ENCODE data around the gene LRRC40.

DNA sequence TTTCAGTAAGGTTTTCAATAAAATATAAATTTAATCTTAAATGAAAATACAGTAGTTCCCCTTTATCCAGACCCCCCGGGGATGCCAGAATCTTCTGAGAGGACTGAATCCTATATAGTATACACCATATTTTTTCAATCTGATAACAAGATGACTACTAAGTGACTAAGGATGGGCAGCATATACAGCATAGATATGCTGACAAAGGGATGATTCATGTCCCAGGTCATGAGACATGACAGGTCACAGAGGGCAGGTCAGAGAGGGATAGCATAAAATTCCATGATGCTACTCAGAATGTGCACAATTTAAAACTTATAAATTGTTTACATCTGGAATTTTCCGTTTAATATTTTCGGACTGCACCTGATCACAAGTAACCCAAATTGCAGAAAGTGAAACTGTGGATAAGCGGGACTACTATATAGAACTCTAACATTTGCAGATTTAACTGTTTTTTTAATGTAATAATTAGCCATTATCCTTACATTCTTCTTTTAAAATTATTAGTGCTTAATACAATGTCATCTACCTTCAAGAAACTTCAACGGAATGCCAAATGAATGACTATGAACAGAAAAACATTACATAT is 48.8 kb downstream of the LRRC40 start:
- TF ChIP-seq, protein P1, sequence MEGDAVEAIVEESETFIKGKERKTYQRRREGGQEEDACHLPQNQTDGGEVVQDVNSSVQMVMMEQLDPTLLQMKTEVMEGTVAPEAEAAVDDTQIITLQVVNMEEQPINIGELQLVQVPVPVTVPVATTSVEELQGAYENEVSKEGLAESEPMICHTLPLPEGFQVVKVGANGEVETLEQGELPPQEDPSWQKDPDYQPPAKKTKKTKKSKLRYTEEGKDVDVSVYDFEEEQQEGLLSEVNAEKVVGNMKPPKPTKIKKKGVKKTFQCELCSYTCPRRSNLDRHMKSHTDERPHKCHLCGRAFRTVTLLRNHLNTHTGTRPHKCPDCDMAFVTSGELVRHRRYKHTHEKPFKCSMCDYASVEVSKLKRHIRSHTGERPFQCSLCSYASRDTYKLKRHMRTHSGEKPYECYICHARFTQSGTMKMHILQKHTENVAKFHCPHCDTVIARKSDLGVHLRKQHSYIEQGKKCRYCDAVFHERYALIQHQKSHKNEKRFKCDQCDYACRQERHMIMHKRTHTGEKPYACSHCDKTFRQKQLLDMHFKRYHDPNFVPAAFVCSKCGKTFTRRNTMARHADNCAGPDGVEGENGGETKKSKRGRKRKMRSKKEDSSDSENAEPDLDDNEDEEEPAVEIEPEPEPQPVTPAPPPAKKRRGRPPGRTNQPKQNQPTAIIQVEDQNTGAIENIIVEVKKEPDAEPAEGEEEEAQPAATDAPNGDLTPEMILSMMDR (conservative IDR thresholded peaks at IDR 0.05 in 1 of 2, IDR thresholded peaks at IDR 0.05 in 1 of 2; ENCODE audit: low read depth in 1 of 2, low read length in 2 of 2), result no peak
- no peak for TF ChIP-seq EZH2 (IDR thresholded peaks at IDR 0.05; ENCODE audit: low read length, missing control alignments)
